Kidney (tissue), 14 donors: ENCODE data around the gene ATP6V1G1. TPM values are rescaled to one million over a fixed set of nuclear protein-coding genes. Genes with fewer than 3 reads are reported as not detected.

Experiments used
- DNase-seq, 5 donors: peaks; one replicate each; pipeline ENCODE4 v3.0.0-alpha.2; 2013 to 2020
- FAIRE-seq: peaks from 2 replicates; lab custom pipeline; 2012; peaks lifted over from hg19 to GRCh38; lab: Jason Lieb, UNC
- H3K27ac ChIP-seq, 2 donors: one replicate each; pipeline ENCODE4 v1.7.0; 2013; ENCODE audit warnings: low read depth in 2 of 2, low read length in 2 of 2, inconsistent platforms in 1 of 2
- H3K27me3 ChIP-seq: one replicate; pipeline ENCODE4 v1.7.1; 2013; ENCODE audit warnings: low read length, inconsistent platforms; ENCODE audit not compliant: control insufficient read depth, insufficient read depth
- H3K36me3 ChIP-seq, 3 donors: one replicate each; pipeline versions ENCODE4 v1.7.0 to v1.7.1; 2013; ENCODE audit warnings: low read length in 3 of 3, control low read depth in 1 of 3, inconsistent platforms in 1 of 3; ENCODE audit not compliant: insufficient read depth in 3 of 3, control insufficient read depth in 2 of 3
- H3K4me1 ChIP-seq, 3 donors: one replicate each; pipeline versions ENCODE4 v1.7.0 to v1.7.1; 2013; ENCODE audit warnings: low read length in 3 of 3, inconsistent platforms in 1 of 3, low read depth in 1 of 3; ENCODE audit not compliant: control insufficient read depth in 2 of 3, insufficient read depth in 2 of 3
- H3K4me3 ChIP-seq, 3 donors: one replicate each; pipeline versions ENCODE4 v1.7.0 to v1.8.1; 2013; ENCODE audit warnings: low read length in 3 of 3, control low read depth in 1 of 3, inconsistent platforms in 1 of 3
- H3K9ac ChIP-seq, 3 donors: one replicate each; pipeline versions ENCODE4 v1.7.0 to v1.7.1; 2013; ENCODE audit warnings: low read length in 3 of 3, control low read depth in 1 of 3, inconsistent platforms in 1 of 3
- H3K9me3 ChIP-seq, 3 donors: one replicate each; pipeline versions ENCODE4 v1.7.0 to v1.7.1; 2013; ENCODE audit warnings: low read length in 3 of 3, control low read depth in 1 of 3, inconsistent platforms in 1 of 3; ENCODE audit not compliant: control insufficient read depth in 2 of 3, insufficient read depth in 1 of 3
- CTCF ChIP-seq: IDR thresholded peaks from 3 replicates; pipeline ENCODE4 v1.5.1; 2012; ENCODE audit warnings: mild to moderate bottlenecking, moderate library complexity, borderline replicate concordance; ENCODE audit not compliant: insufficient read depth; ENCODE audit errors: extremely low read depth
- intact Hi-C: fragments of 100-400 bp; cut with DNase I; formaldehyde crosslinking; loops from one replicate; pipeline ENCODE4 v1.11.1; 2022
- polyA plus RNA-seq: library from polyadenylated mRNA; stranded (reverse); fragments of 350-450 nt; fragmentation: Illumina TruSeq; extraction: RNeasy Lipid Tissue Mini Kit (QIAGEN cat#74804); gene quantifications from one replicate; pipeline ENCODE4 v1.2.3, GENCODE V29; 2014; ENCODE audit warnings: low read depth, low replicate concordance; ENCODE audit not compliant: insufficient read depth
- total RNA-seq: library from RNA; stranded (reverse); fragmentation: NEBNext Ultra II Directional; extraction: Animal tissue kit (Norgen Biotek cat#: 25700); gene quantifications from one replicate; pipeline ENCODE4 v1.2.1, GENCODE V29; 2021
- donor health status: control.
- donor health status: control.
- donor health status: control.
- donor health status: control.
- donor health status: control.
- donor health status: DM: yes; HTN: yes; CAD: no.
- donor health status: Normal renal cell carcinoma (clear cell type).

ATP6V1G1 gene
- total and polyA plus RNA-seq, 2 donors from 2014 or later = 103 to 215 TPM

GRCh38 chr9:114606597-114607207 lies 19.1 kb downstream of the ATP6V1G1 start:
- H3K4me3 ChIP-seq = no peak overlapping the region
- peaks cover 0 to 4% (median 3%) of the 10 kb centered on the region in 3 donors for H3K4me1 ChIP-seq
- intact Hi-C loops = no loop called here
- DNase-seq (no peak), FAIRE-seq (no peak)
- peaks cover 0 to 3% (median 0%) of the 10 kb centered on the region in 3 donors for H3K36me3 ChIP-seq
- H3K9me3 ChIP-seq = no peaks in the 10 kb centered on the region
- H3K9ac ChIP-seq = no peak overlapping the region
- no peak overlapping the region for H3K27ac ChIP-seq
- no peaks in the 10 kb centered on the region for H3K27me3 ChIP-seq
- no peak for TF ChIP-seq CTCF

GRCh38 chr9:114607671-114608524 lies 20.3 kb downstream of the ATP6V1G1 start:
- Histone ChIP-seq H3K4me1 (peaks cover 3 to 15% (median 10%) of the 10 kb centered on the region in 3 donors), H3K4me3 (no peak overlapping the region), H3K9me3 (no peaks in the 10 kb centered on the region), H3K36me3 (peaks cover 0 to 3% (median 0%) of the 10 kb centered on the region in 3 donors), H3K27me3 (no peaks in the 10 kb centered on the region), H3K9ac (no peak overlapping the region), H3K27ac (no peak overlapping the region)
- FAIRE-seq = no peak
- no peak for TF ChIP-seq CTCF
- DNase-seq = no peak
- intact Hi-C loops = no loop called here

- FAIRE-seq = no peak
Measured at GRCh38 chr9:114608525-114608796, 20.9 kb downstream of the ATP6V1G1 start.

More at GRCh38 chr9:114608525-114608796, 20.9 kb downstream of the ATP6V1G1 start:
- Histone ChIP-seq H3K27ac (no peak overlapping the region), H3K4me1 (peaks cover 3 to 15% (median 14%) of the 10 kb centered on the region in 3 donors), H3K36me3 (peaks cover 0 to 3% (median 0%) of the 10 kb centered on the region in 3 donors), H3K4me3 (no peak overlapping the region), H3K9ac (no peak overlapping the region), H3K9me3 (no peaks in the 10 kb centered on the region), H3K27me3 (no peaks in the 10 kb centered on the region)
- intact Hi-C loops = no loop called here
- no peak for DNase-seq
- no peak for TF ChIP-seq CTCF
